HepG2 (cell line): ENCODE measurements around the gene CEP120. TPM values are rescaled to one million over a fixed set of nuclear protein-coding genes. Genes with fewer than 3 reads are reported as not detected.
A peak's percentile ranks its signal among the peaks of the same experiment; 100 is the strongest.

Experiments used
- ATAC-seq: fragments of 200-7000 bp; cut with Tn5 transposase; 3 replicates; pipeline ENCODE4 v1.9.1; 2020; ENCODE audit warnings: mild to moderate bottlenecking, moderate library complexity
- BruUV-seq: library from RNA; stranded (reverse); fragments of 400-500 nt; replicated peaks from 2 replicates; lab custom pipeline; 2021; lab: Mats Ljungman, UMichigan
- CTCF ChIA-PET: fragments of 300-600 bp; formaldehyde crosslinking; extraction: SDS; loops from one replicate; lab custom pipeline; 2021; ENCODE audit warnings: low total read pairs, inconsistent platforms, low intra/inter-chr PET ratio; lab: Yijun Ruan, JAX
- POLR2A ChIA-PET: fragments of 350-600 bp; sonication (Branson Sonifier 250); formaldehyde crosslinking; loops from one replicate; lab custom pipeline; 2020; ENCODE audit warnings: antibody characterized with exemption, inconsistent platforms; lab: Yijun Ruan, JAX
- DNase-seq: peaks from one replicate; pipeline ENCODE4 v3.0.0-alpha.2; 2015; ENCODE audit warnings: low spot score
- FAIRE-seq: peaks from 3 replicates; lab custom pipeline; 2011; peaks lifted over from hg19 to GRCh38; lab: Jason Lieb, UNC
- H2AFZ ChIP-seq: one replicate; pipeline ENCODE4 v1.6.1; 2011; ENCODE audit warnings: low read length, inconsistent platforms
- H3K27ac ChIP-seq: fragments of 300-600 bp; 3 replicates; pipeline ENCODE4 v1.8.0; 2011; ENCODE audit warnings: mixed run types, mild to moderate bottlenecking, mixed read lengths, low read length, inconsistent platforms; ENCODE audit not compliant: insufficient read depth; ENCODE audit errors: extremely low read length
- H3K27me3 ChIP-seq, 2 experiments: fragments of 200-600 bp in 1 of 2; 2 replicates in 1 of 2; 3 replicates in 1 of 2; pipeline versions ENCODE4 v1.6.0 to v1.8.0; 2011; ENCODE audit warnings: low read length in 2 of 2, mild to moderate bottlenecking in 2 of 2, moderate library complexity in 2 of 2, inconsistent platforms in 1 of 2; ENCODE audit not compliant: insufficient read depth in 2 of 2, control insufficient read depth in 1 of 2
- H3K36me3 ChIP-seq, 2 experiments: fragments of 200-600 bp in 1 of 2; replicated peaks in 1 of 2; 2 replicates in 1 of 2; 3 replicates in 1 of 2; pipeline versions ENCODE4 v1.5.1 to v1.8.0; 2011; ENCODE audit warnings: low read length in 2 of 2, inconsistent platforms in 1 of 2; ENCODE audit not compliant: insufficient read depth in 2 of 2, control insufficient read depth in 1 of 2
- H3K4me1 ChIP-seq: 2 replicates; pipeline ENCODE4 v1.5.1; 2012; ENCODE audit warnings: low read length, inconsistent platforms; ENCODE audit not compliant: insufficient read depth
- H3K4me2 ChIP-seq: 2 replicates; pipeline ENCODE4 v1.6.0; 2011; ENCODE audit warnings: low read depth, low read length, inconsistent platforms
- H3K4me3 ChIP-seq, 3 experiments: fragments of 200-600 bp in 1 of 3; sonication (generic), shearing (Covaris generic) in 1 of 3; replicated peaks in 1 of 3; 2 replicates each; pipeline ENCODE4 v1.5.1; 2011 to 2016; ENCODE audit warnings: low read length in 3 of 3, inconsistent platforms in 2 of 3, low read depth in 2 of 3, mild to moderate bottlenecking in 2 of 3, control low read depth in 1 of 3, mixed read lengths in 1 of 3; ENCODE audit not compliant: insufficient read depth in 1 of 3
- H3K79me2 ChIP-seq: one replicate; pipeline ENCODE4 v1.6.1; 2011; ENCODE audit warnings: low read length, inconsistent platforms; ENCODE audit not compliant: insufficient read depth
- H3K9ac ChIP-seq: 2 replicates; pipeline ENCODE4 v1.6.0; 2011; ENCODE audit warnings: mild to moderate bottlenecking, low read depth, low read length, inconsistent platforms; ENCODE audit not compliant: insufficient read depth
- H3K9me3 ChIP-seq: 2 replicates; pipeline ENCODE4 v1.5.1; 2012; ENCODE audit warnings: mild to moderate bottlenecking, low read length
- H4K20me1 ChIP-seq: 2 replicates; pipeline ENCODE4 v1.6.0; 2011; ENCODE audit warnings: inconsistent platforms, mild to moderate bottlenecking, low read length, moderate library complexity; ENCODE audit not compliant: insufficient read depth
- FOSL1 ChIP-seq: sonication (generic); formaldehyde crosslinking; IDR thresholded peaks from 2 replicates; pipeline ENCODE4 v1.9.0; 2021; ENCODE audit warnings: missing genetic modification reagents, borderline replicate concordance
- RFX1 ChIP-seq: fragments of 450-650 bp; IDR thresholded peaks from 2 replicates; pipeline ENCODE4 v1.6.1; 2017
- SETDB1 ChIP-seq: sonication (generic); formaldehyde crosslinking; IDR thresholded peaks from 2 replicates; pipeline ENCODE4 v1.5.1; 2020; ENCODE audit warnings: missing genetic modification reagents, mild to moderate bottlenecking, borderline replicate concordance
- TCF12 ChIP-seq, 2 experiments: fragments of 450-650 bp in 1 of 2; sonication (generic) in 1 of 2; formaldehyde crosslinking in 1 of 2; IDR thresholded peaks; 2 replicates each; pipeline versions ENCODE4 v1.6.1 to v1.8.0; 2017 to 2022; ENCODE audit warnings: antibody characterized with exemption in 1 of 2, mild to moderate bottlenecking in 1 of 2, missing genetic modification reagents in 1 of 2, moderate library complexity in 1 of 2
- ZKSCAN8 ChIP-seq: IDR thresholded peaks from 2 replicates; pipeline ENCODE4 v1.6.1; 2016; ENCODE audit warnings: borderline replicate concordance, missing genetic modification reagents, missing compliant biosample characterization
- ZNF777 ChIP-seq: sonication (generic); formaldehyde crosslinking; IDR thresholded peaks from 2 replicates; pipeline ENCODE4 v1.4.0; 2020; ENCODE audit warnings: missing genetic modification reagents
- ZNF891 ChIP-seq: sonication (generic); formaldehyde crosslinking; IDR thresholded peaks from 2 replicates; pipeline ENCODE4 v1.5.0; 2020; ENCODE audit warnings: mild to moderate bottlenecking, missing genetic modification reagents
- WGBS: methylation state at CpG from one replicate; pipeline ENCODE4 v1.1.6; 2017; ENCODE audit warnings: low lambda C conversion rate; 5-methylcytosine and 5-hydroxymethylcytosine counted together
- in situ Hi-C: cut with HindIII; loops from 2 replicates; pipeline ENCODE4 v1.10.0; 2017; ENCODE audit warnings: low pct_unique_long_range_greater_than_20kb; ENCODE audit not compliant: extremely low pct_ligation_motif_present
- intact Hi-C: fragments of 100-400 bp; cut with micrococcal nuclease; formaldehyde crosslinking; loops from one replicate; pipeline ENCODE4 v1.10.0; 2022; ENCODE audit not compliant: unreplicated experiment
- polyA plus RNA-seq, 8 experiments: library from polyadenylated mRNA; depleted of rRNA in 3 of 8; stranded (reverse) in 7 of 8; unstranded in 1 of 8; fragments of >200 nt; fragmentation: Illumina TruSeq in 4 of 8; extraction: Trizol in 4 of 8; gene quantifications; 2 replicates each; pipeline versions ENCODE4 v1.2.1 to v1.2.3, GENCODE V29; 2011 to 2016; ENCODE audit warnings: low read depth in 4 of 8, missing spikeins in 1 of 8, mixed read lengths in 1 of 8; ENCODE audit not compliant: insufficient read depth in 1 of 8
- total RNA-seq, 5 experiments: library from RNA; depleted of rRNA; stranded (reverse); fragments of >200 nt; fragmentation: Illumina TruSeq; extraction: Trizol; gene quantifications; 2 replicates each; pipeline ENCODE4 v1.2.3, GENCODE V29; 2016; ENCODE audit warnings: low read depth in 1 of 5
- TF ChIP-seq, protein P1 (sequence below): IDR thresholded peaks from 2 replicates; pipeline ENCODE4 v1.6.1; 2016; ENCODE audit warnings: missing biosample characterization, missing genetic modification reagents, low read depth
- TF ChIP-seq, protein P2 (sequence below): sonication (generic); formaldehyde crosslinking; IDR thresholded peaks from 2 replicates; pipeline ENCODE4 v1.8.1; 2023; ENCODE audit warnings: mild to moderate bottlenecking, moderate library complexity, missing genetic modification reagents
- TF ChIP-seq, protein P3 (sequence below): sonication (generic); formaldehyde crosslinking; conservative IDR thresholded peaks from 2 replicates; pipeline ENCODE4 v1.4.0; 2020; ENCODE audit warnings: mild to moderate bottlenecking, missing genetic modification reagents, moderate library complexity
- TF ChIP-seq, protein P4 (sequence below): sonication (generic); formaldehyde crosslinking; IDR thresholded peaks from 2 replicates; pipeline ENCODE4 v1.4.0; 2020; ENCODE audit warnings: missing genetic modification reagents, borderline replicate concordance

CEP120 gene
- total and polyA plus RNA-seq, 2 of the 13 experiments (the other 11 are each of a cell fraction or from before 2014, with no cell fraction given): 8.0 to 14.7 TPM

DNA sequence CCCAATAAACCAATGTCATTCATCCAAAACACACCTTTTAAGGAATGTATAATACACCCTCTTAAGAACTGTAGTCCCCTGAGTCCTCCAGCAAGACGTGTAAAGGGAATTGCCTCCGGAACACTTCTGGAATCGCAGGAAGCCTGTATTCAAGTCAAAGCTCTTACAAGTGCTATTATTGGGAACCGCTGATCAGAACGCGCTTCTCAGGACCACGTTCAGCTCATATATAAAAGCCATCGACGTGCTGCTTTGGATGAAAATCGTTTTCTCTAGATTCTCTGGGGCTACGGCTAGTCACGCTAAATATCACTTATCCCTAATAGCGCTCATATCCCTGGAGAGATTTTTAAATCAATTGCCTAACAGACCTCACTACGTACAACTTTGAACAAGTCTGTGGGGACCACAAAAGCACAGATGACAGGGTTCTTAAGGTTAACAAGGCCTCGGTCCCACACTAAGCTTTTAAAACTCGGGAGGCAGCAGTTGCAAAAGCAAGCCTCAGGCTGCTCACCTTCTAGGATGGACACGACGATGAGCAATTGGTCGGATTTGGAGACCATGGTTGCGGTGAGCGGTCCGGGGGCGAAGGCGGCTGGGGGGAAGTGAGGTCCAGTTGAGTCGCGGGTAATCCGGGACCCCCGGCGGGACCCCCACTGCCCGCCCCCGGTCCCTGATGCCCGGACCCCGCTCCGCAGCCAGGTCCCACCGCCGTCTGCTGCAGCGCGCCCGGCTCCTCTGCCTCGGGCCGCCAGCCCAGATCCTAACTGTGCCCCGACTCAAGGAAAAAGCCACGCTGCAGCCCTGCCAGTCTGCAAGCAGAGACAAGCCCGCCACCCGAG, 548 bp downstream of the CEP120 start:
- in situ Hi-C loops: loop anchor here (5.0 kb wide), 1 partner anchor 190 kb away; no protein-coding TSS in a partner anchor
- DNase-seq: peak; percentile 6
- Histone ChIP-seq H4K20me1 (no peaks in the 10 kb centered on the region), H2AFZ (peak overlapping the region; percentile 89), H3K27me3 (no peaks in the 10 kb centered on the region), H3K4me2 (peak overlapping the region; percentile 81), H3K9me3 (no peaks in the 10 kb centered on the region), H3K79me2 (peaks cover 19% of the 10 kb centered on the region), H3K9ac (peak overlapping the region; percentile 83), H3K4me1 (peaks cover 19% of the 10 kb centered on the region), H3K27ac (peak overlapping the region; percentile 79), H3K36me3 (0 out of 5 replicates have a peak, but pooled peaks cover 0 to 2% of the 10 kb centered on the region in 2 experiments), H3K4me3 (peak overlapping the region; percentile 66 to 85 (median 82))
- BruUV-seq: no TSS peak
- no peak for FAIRE-seq
- POLR2A ChIA-PET: interaction anchor here (0.9 to 1.9 kb wide), 8 partner anchors 27 to 916 kb away, joined by 3 to 50 read pairs (median 3); partner anchors contain the start of gene CSNK1G3
- 1% methylated on average over 16 of the region's 45 CpGs for WGBS
- CTCF ChIA-PET: interaction anchor here (1.6 kb wide), 1 partner anchor 188 kb away, joined by 7 read pairs; no protein-coding TSS in a partner anchor
- intact Hi-C loops: loop anchor here (1.0 to 2.0 kb wide), 4 partner anchors 92 to 906 kb away; partner anchors contain the start of gene SNX2
- peak; percentile 52 for ATAC-seq
- TF ChIP-seq ZKSCAN8 (no peak), ZNF891 (CRISPR knock-in tag) (peak; percentile 32; the same call in 1 of the 2 replicates), TCF12 (IDR thresholded peaks at IDR 0.05) (no peak), TCF12 (CRISPR knock-in tag; IDR thresholded peaks at IDR 0.05) (no peak), FOSL1 (CRISPR knock-in tag) (0 out of 2 replicates have a peak, but pooled peaks have one; percentile 45), SETDB1 (CRISPR knock-in tag) (no peak), ZNF777 (CRISPR knock-in tag) (peak; percentile 16; the same call in 1 of the 2 replicates), RFX1 (no peak)
- TF ChIP-seq, protein P1, sequence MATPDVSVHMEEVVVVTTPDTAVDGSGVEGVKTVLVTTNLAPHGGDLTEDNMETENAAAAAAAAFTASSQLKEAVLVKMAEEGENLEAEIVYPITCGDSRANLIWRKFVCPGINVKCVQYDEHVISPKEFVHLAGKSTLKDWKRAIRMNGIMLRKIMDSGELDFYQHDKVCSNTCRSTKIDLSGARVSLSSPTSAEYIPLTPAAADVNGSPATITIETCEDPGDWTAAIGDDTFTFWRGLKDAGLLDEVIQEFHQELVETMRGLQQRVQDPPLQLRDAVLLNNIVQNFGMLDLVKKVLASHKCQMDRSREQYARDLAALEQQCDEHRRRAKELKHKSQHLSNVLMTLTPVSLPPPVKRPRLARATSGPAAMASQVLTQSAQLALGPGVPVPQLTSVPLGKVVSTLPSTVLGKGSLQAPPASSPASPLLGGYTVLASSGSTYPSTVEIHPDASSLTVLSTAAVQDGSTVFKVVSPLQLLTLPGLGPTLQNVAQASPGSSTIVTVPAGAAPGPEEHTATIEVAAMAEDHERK (CRISPR knock-in tag): no peak
- TF ChIP-seq, protein P2, sequence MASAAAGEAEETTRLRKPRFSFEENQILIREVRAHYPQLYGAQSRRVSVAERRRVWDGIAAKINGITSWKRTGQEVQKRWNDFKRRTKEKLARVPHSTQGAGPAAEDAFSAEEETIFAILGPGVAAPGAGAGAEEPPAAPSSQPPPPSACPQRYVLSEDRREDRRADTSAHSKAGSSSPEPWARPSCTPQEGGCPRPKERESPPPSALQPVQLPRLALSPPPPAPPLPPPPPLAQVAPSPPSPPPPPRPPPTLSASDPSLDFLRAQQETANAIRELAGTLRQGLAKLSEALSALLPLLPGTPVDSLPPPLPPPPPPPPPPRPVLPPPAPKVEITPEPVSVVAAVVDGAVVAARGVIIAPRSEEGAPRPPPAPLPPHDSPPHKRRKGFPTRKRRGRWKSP (CRISPR knock-in tag): no peak
- TF ChIP-seq, protein P3, sequence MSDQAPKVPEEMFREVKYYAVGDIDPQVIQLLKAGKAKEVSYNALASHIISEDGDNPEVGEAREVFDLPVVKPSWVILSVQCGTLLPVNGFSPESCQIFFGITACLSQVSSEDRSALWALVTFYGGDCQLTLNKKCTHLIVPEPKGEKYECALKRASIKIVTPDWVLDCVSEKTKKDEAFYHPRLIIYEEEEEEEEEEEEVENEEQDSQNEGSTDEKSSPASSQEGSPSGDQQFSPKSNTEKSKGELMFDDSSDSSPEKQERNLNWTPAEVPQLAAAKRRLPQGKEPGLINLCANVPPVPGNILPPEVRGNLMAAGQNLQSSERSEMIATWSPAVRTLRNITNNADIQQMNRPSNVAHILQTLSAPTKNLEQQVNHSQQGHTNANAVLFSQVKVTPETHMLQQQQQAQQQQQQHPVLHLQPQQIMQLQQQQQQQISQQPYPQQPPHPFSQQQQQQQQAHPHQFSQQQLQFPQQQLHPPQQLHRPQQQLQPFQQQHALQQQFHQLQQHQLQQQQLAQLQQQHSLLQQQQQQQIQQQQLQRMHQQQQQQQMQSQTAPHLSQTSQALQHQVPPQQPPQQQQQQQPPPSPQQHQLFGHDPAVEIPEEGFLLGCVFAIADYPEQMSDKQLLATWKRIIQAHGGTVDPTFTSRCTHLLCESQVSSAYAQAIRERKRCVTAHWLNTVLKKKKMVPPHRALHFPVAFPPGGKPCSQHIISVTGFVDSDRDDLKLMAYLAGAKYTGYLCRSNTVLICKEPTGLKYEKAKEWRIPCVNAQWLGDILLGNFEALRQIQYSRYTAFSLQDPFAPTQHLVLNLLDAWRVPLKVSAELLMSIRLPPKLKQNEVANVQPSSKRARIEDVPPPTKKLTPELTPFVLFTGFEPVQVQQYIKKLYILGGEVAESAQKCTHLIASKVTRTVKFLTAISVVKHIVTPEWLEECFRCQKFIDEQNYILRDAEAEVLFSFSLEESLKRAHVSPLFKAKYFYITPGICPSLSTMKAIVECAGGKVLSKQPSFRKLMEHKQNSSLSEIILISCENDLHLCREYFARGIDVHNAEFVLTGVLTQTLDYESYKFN (CRISPR knock-in tag): no peak
- TF ChIP-seq, protein P4, sequence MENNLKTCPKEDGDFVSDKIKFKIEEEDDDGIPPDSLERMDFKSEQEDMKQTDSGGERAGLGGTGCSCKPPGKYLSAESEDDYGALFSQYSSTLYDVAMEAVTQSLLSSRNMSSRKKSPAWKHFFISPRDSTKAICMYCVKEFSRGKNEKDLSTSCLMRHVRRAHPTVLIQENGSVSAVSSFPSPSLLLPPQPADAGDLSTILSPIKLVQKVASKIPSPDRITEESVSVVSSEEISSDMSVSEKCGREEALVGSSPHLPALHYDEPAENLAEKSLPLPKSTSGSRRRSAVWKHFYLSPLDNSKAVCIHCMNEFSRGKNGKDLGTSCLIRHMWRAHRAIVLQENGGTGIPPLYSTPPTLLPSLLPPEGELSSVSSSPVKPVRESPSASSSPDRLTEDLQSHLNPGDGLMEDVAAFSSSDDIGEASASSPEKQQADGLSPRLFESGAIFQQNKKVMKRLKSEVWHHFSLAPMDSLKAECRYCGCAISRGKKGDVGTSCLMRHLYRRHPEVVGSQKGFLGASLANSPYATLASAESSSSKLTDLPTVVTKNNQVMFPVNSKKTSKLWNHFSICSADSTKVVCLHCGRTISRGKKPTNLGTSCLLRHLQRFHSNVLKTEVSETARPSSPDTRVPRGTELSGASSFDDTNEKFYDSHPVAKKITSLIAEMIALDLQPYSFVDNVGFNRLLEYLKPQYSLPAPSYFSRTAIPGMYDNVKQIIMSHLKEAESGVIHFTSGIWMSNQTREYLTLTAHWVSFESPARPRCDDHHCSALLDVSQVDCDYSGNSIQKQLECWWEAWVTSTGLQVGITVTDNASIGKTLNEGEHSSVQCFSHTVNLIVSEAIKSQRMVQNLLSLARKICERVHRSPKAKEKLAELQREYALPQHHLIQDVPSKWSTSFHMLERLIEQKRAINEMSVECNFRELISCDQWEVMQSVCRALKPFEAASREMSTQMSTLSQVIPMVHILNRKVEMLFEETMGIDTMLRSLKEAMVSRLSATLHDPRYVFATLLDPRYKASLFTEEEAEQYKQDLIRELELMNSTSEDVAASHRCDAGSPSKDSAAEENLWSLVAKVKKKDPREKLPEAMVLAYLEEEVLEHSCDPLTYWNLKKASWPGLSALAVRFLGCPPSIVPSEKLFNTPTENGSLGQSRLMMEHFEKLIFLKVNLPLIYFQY: no peak
